B cell (primary cell): Measurements from ENCODE around the gene DTNBP1.

Experiments
- CTCF ChIP-seq: fragments of 200-600 bp; IDR thresholded peaks from one replicate; pipeline ENCODE4 v1.8.0; 2022; ENCODE audit warnings: antibody characterized with exemption, mild to moderate bottlenecking
- EZH2 ChIP-seq: IDR thresholded peaks from 2 replicates; pipeline ENCODE4 v1.6.1; 2012; ENCODE audit warnings: borderline replicate concordance, low read depth, mild to moderate bottlenecking, moderate library complexity, low read length; ENCODE audit not compliant: insufficient read depth, poor library complexity, severe bottlenecking

- TF ChIP-seq CTCF, result no peak
- no peak for TF ChIP-seq EZH2
Observed at GRCh38 chr6:15512126-15512525, 150.7 kb downstream of the DTNBP1 start.
